ENCODE data around the gene MRPL46. TPM values are rescaled to one million over a fixed set of nuclear protein-coding genes. Genes with fewer than 3 reads are reported as not detected.

The MRPL46 gene
- total RNA-seq, 1 donor from 2014 or later = 17.8 TPM

DNA sequence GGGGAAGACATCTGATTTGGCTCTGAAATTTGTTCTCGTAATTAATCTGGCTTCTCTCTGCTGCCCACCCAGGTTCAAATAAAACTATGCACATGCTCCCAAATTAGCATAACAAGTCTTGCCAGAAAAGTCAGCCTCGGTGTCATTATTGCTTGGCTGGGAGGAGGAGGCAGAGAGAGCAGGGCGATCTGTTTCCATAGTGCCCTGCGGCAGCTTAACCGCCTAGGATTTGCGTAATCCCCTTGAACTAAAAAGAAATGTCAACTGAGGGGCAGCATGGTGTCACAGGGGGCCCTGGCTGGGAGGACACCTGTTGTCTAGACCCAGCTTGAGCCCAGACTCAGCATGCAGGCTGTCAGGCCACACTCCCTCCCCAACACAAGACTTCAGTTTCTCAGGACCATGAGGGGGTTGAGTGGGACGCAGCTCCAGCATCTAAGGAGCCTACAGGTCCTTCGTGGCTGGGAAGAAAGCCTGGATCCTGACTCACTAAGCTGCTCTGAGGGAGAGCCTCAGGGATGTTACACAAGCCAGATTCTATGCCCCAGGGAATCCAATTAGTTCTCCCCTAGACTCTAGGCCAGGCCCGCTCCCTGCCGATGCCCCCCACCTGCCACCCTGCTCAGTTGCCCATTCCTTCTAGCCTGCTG is 17.6 kb upstream of the MRPL46 start:
- Mint-ChIP-seq H3K4me3 (peak overlapping the region; percentile 9), H3K27me3 (ENCODE audit: insufficient read depth, low read depth) (peaks cover 18% of the 10 kb centered on the region), H3K27ac (no peak overlapping the region), H3K4me1 (peaks cover 39% of the 10 kb centered on the region), H3K36me3 (peaks cover 7% of the 10 kb centered on the region), H3K9me3 (no peaks in the 10 kb centered on the region)
- peak; percentile 50 for TF ChIP-seq EZH2phosphoT487 (IDR thresholded peaks at IDR 0.05)
- TF ChIP-seq, protein P1, sequence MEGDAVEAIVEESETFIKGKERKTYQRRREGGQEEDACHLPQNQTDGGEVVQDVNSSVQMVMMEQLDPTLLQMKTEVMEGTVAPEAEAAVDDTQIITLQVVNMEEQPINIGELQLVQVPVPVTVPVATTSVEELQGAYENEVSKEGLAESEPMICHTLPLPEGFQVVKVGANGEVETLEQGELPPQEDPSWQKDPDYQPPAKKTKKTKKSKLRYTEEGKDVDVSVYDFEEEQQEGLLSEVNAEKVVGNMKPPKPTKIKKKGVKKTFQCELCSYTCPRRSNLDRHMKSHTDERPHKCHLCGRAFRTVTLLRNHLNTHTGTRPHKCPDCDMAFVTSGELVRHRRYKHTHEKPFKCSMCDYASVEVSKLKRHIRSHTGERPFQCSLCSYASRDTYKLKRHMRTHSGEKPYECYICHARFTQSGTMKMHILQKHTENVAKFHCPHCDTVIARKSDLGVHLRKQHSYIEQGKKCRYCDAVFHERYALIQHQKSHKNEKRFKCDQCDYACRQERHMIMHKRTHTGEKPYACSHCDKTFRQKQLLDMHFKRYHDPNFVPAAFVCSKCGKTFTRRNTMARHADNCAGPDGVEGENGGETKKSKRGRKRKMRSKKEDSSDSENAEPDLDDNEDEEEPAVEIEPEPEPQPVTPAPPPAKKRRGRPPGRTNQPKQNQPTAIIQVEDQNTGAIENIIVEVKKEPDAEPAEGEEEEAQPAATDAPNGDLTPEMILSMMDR (IDR thresholded peaks at IDR 0.05) = no peak
- H3K4me3 ChIP-seq = peak overlapping the region; percentile 17
- H3K27ac ChIP-seq = no peak overlapping the region
- H4K20me1 ChIP-seq (ENCODE audit: low read depth) = peaks cover 16% of the 10 kb centered on the region
- H3K4me2 ChIP-seq = peak overlapping the region; percentile 63
- peaks cover 27% of the 10 kb centered on the region for H3K27me3 ChIP-seq
- DNase-seq (ENCODE audit: low spot score) = peak; percentile 88
- no peaks in the 10 kb centered on the region for H3K9me3 ChIP-seq (ENCODE audit: low read depth)
- peaks cover 24% of the 10 kb centered on the region for H3F3A ChIP-seq (ENCODE audit: low read depth)
- H2AFZ ChIP-seq (replicated peaks) = no peak overlapping the region
- no peaks in the 10 kb centered on the region for H3K79me2 ChIP-seq (ENCODE audit: low read depth)
- no peaks in the 10 kb centered on the region for H3K36me3 ChIP-seq
- no peak overlapping the region for H3K9ac ChIP-seq
- peaks cover 37% of the 10 kb centered on the region for H3K4me1 ChIP-seq

DNA sequence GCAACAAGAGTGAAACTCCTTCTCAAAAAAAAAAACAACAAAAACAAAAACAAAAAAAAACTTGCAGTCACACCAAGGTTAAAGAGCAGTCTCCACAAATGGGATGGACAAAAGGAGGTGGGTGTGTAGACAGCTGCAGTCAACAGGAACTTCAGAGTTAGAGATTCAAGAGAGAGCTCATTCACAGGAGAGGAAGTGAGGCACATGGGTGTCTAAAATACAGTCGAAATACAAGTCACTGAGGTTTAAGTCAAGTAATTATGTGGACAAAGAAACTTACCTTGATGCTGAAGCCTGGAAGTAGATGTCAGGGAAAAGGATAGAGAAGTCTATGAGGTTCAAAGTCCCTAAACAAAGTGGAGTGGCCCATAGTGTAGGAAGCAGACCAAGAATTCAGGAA is 15.1 kb upstream of the MRPL46 start:
- H3K4me2 ChIP-seq = no peak overlapping the region
- no peak overlapping the region for H2AFZ ChIP-seq (replicated peaks)
- peaks cover 12% of the 10 kb centered on the region for H4K20me1 ChIP-seq (ENCODE audit: low read depth)
- Mint-ChIP-seq H3K27me3 (ENCODE audit: insufficient read depth, low read depth) (peaks cover 21% of the 10 kb centered on the region), H3K36me3 (peaks cover 13% of the 10 kb centered on the region), H3K4me3 (no peak overlapping the region), H3K9me3 (no peaks in the 10 kb centered on the region), H3K4me1 (peaks cover 34% of the 10 kb centered on the region), H3K27ac (no peak overlapping the region)
- H3K4me1 ChIP-seq = peaks cover 26% of the 10 kb centered on the region
- no peak overlapping the region for H3K9ac ChIP-seq
- H3K27me3 ChIP-seq = peaks cover 27% of the 10 kb centered on the region
- no peak overlapping the region for H3K4me3 ChIP-seq
- no peaks in the 10 kb centered on the region for H3K9me3 ChIP-seq (ENCODE audit: low read depth)
- peaks cover 28% of the 10 kb centered on the region for H3F3A ChIP-seq (ENCODE audit: low read depth)
- no peak overlapping the region for H3K27ac ChIP-seq
- H3K36me3 ChIP-seq = no peaks in the 10 kb centered on the region
- no peaks in the 10 kb centered on the region for H3K79me2 ChIP-seq (ENCODE audit: low read depth)
- no peak for DNase-seq (ENCODE audit: low spot score)
- TF ChIP-seq, protein P1 (IDR thresholded peaks at IDR 0.05) = no peak
- no peak for TF ChIP-seq EZH2 (IDR thresholded peaks at IDR 0.05)
- no peak for TF ChIP-seq EZH2phosphoT487 (IDR thresholded peaks at IDR 0.05)

DNA sequence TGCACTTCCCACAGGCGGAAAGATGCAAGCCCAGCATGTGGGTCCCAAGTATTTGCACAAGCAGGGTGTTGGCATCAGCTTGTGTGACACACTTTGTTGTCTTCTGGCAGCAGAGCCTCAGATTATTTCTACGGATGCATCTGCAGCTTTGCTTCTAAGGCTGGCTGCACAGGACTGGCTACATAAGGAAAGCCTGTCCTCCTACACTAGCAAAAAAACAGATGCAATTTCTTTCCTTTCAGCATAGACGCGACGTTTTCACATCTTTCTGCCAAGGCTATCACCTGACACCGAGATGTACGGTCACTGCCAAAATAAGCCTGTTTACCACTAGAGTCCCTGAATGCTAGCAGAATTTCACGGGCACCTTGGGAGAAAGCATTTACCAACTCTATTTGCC is 13.8 kb upstream of the MRPL46 start:
- H3F3A ChIP-seq (ENCODE audit: low read depth) = peaks cover 27% of the 10 kb centered on the region
- H3K27ac ChIP-seq = no peak overlapping the region
- Mint-ChIP-seq H3K4me3 (no peak overlapping the region), H3K27ac (no peak overlapping the region), H3K9me3 (no peaks in the 10 kb centered on the region), H3K27me3 (ENCODE audit: insufficient read depth, low read depth) (peaks cover 20% of the 10 kb centered on the region), H3K4me1 (peaks cover 29% of the 10 kb centered on the region), H3K36me3 (peaks cover 13% of the 10 kb centered on the region)
- no peak overlapping the region for H3K4me2 ChIP-seq
- no peak for DNase-seq (ENCODE audit: low spot score)
- no peaks in the 10 kb centered on the region for H3K9me3 ChIP-seq (ENCODE audit: low read depth)
- no peaks in the 10 kb centered on the region for H3K36me3 ChIP-seq
- no peaks in the 10 kb centered on the region for H3K79me2 ChIP-seq (ENCODE audit: low read depth)
- peaks cover 23% of the 10 kb centered on the region for H3K27me3 ChIP-seq
- no peak overlapping the region for H2AFZ ChIP-seq (replicated peaks)
- H4K20me1 ChIP-seq (ENCODE audit: low read depth) = peaks cover 11% of the 10 kb centered on the region
- no peak overlapping the region for H3K9ac ChIP-seq
- TF ChIP-seq, protein P1 (IDR thresholded peaks at IDR 0.05) = no peak
- TF ChIP-seq EZH2 (IDR thresholded peaks at IDR 0.05) = no peak
- no peak for TF ChIP-seq EZH2phosphoT487 (IDR thresholded peaks at IDR 0.05)
- peaks cover 24% of the 10 kb centered on the region for H3K4me1 ChIP-seq
- H3K4me3 ChIP-seq = no peak overlapping the region
